C1 segment of cervical spinal cord (tissue), 14 donors: ENCODE results near the gene SYT8.
"Not testable (repeated sequence)": the region's sequence is repeated elsewhere in the genome, so short reads cannot be mapped to it uniquely, and the experiment has no call there.

Source experiments
- DNase-seq, 14 donors: peaks; one replicate each; lab custom pipeline; 2025; lab: John Stamatoyannopoulos, UW

The SYT8 gene, protein sequence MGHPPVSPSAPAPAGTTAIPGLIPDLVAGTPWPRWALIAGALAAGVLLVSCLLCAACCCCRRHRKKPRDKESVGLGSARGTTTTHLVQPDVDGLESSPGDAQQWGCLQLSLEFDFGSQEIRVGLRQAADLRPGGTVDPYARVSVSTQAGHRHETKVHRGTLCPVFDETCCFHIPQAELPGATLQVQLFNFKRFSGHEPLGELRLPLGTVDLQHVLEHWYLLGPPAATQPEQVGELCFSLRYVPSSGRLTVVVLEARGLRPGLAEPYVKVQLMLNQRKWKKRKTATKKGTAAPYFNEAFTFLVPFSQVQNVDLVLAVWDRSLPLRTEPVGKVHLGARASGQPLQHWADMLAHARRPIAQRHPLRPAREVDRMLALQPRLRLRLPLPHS

DNA sequence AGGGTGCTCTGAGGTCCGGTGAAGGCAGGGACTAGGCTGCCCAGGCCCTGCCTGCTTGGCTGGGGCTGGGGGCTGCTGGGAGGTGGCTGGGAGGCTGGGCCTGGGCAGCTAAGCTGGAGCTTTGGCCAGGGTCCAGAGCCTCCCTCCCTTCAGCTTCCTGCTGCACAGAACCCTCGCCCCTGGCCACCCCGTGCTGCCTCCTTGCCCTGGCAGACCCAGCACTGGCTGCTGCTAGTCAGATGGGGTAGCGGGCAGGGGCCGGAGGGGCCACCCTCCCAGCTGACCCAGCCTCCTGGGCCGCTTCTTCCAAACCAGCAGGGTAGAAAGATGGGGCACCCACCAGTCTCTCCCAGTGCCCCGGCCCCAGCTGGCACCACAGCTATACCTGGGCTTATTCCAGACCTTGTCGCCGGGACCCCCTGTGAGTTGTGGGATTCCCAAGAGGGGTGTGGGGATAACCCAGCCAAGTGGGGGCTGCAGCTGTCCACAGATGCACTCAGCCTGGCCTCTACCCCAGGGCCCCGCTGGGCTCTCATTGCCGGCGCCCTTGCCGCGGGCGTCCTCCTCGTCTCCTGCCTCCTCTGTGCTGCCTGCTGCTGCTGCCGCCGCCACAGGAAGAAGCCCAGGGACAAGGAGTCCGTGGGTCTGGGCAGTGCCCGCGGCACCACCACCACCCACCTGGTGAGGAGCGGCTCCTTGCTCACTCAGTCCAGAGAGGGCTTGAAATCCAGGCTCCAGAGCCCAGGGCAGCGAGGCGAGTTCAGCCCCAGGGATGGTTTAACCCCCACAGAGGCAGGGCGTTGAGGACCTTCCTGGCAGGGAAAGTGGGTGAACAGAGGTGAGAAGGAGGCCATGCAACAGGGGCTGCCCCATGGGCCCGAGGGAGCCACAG is at the start of gene SYT8:
Gene SYT8, plus strand, starts transcription at position 212 of the 892 bp plus-strand sequence. Its CDS starts 116 bp downstream, at position 328.
- DNase-seq, result no peak

DNA sequence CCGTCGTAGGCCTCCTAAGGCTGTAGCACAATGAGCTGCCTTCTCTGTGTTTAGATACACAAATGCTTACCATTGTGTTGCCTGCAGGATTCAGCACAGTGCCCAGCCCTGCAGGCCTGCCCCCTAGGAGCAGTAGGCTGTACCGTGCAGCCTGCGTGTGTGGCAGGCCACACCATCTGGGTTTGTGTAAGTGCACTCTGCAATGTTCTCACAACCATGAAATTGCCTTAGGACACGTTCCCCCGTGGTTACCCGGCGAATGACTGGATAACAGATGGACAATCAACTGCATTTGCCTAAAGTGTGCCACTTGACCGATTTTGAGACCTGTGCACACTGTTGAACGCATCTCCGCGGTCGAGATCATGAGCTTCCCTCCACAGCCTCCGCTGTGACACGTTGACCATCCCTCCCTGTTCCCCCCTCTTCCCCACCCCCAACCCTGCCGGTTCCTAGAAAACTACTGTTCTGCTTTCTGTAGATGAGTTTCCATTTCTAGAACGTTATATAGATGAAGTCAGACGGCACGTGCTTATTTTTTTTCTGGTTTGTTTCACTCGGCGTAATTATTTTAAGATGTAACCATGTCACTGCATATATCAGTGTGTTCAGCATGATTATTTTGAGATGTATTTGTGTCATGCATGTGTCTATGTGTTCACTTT is 48.9 kb upstream of the SYT8 start:
- no peak for DNase-seq

DNA sequence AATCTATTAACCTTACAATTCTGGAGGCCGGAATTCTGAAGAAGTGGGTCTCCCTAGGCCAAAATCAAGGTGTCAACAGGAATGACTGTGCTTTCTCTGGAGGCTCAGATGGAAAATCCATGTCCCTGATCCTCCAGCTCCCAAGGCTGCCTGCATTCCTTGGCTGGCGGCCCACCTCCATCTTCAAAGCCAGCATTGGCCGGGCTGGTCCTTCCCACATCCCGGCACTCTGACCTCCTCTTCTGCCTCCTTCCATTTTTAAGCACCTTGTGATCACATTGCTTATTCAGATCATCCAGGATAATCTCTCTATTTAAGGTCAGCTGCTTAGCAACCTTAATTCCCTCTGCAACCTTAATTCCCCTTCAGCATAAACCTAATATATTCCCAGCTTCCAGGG is 48.3 kb upstream of the SYT8 start:
- no peak for DNase-seq

DNA sequence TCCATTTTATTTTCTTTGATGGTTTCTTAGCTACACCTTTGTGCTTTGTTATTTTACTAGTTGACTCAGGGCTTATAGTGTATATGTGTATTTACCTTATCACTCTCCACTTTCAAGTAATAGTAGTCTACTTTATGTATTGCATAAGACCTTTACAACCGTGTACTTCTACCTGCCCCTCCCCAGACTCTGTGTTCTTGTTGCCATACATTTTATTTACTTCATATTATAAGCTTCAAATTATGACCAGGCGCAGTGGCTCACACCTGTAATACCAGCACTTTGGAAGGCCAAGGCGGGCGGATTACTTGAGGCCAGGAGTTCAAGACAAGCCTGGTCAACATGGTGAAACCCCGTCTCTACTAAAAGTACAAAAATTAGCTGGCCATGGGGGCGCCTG is 42.9 kb upstream of the SYT8 start:
- DNase-seq, result no peak

DNA sequence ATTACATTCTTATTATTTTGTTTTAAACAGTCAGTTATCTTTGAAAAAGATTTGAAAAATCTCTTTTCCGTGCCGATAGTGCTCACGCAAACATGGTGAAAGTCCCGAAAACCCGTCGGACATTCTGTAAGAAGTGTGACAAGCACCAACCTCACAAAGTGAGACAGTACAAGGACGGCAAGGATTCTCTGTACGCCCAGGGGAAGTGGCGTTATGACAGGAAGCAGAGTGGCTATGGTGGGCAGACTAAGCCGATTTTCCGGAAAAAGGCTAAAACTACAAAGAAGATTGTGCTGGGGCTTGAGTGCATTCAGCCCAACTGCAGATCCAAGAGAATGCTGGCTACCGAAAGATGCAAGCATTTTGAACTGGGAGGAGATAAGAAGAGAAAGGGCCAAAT is 42.3 kb upstream of the SYT8 start:
- no peak for DNase-seq

DNA sequence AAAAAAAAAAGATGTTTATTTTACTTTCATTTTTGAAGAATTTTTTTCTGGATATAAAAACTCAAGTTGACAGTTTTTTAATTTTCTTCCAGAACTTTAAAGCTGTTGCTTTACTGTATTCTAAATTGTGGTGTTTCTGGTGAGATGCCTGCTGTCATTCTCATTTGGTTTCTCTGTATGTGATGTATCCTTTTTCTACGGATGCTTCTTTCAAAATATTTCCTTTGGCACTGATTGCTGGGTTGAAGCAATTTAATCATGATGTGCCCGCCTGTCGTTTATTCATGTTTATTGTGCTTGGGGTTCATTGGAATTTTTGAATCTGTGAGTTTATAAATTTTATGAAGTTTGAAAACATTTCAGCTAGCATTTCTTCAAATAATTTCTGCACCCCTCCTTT is 41.7 kb upstream of the SYT8 start:
- DNase-seq, result no peak

DNA sequence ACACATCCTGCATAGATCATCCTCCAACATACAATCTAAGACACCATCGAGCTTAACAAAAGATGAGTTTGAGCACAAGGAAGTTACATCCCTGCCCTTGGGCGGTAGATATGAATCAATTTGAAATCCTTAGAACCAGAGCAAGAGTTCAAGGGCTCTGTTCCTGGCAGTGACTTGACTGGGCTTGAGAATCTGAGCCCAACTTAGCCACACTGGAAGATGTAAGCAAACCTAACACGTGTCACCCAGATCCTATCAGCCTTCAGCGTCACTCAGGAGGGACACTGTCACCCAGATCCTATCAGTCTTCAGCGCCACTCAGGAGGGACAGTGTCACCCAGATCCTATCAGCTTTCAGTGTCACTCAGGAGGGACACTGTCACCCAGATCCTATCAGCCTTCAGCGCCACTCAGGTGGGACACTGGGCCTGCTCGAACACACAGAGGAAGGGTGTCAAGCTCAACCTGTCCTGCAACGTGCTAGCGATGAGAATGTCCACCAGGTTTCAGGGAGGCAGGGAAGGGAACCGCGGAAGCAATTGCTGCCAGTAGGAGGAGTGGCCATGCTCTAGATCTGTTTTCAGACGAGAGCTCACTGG is 38.3 kb upstream of the SYT8 start:
- no peak for DNase-seq

DNA sequence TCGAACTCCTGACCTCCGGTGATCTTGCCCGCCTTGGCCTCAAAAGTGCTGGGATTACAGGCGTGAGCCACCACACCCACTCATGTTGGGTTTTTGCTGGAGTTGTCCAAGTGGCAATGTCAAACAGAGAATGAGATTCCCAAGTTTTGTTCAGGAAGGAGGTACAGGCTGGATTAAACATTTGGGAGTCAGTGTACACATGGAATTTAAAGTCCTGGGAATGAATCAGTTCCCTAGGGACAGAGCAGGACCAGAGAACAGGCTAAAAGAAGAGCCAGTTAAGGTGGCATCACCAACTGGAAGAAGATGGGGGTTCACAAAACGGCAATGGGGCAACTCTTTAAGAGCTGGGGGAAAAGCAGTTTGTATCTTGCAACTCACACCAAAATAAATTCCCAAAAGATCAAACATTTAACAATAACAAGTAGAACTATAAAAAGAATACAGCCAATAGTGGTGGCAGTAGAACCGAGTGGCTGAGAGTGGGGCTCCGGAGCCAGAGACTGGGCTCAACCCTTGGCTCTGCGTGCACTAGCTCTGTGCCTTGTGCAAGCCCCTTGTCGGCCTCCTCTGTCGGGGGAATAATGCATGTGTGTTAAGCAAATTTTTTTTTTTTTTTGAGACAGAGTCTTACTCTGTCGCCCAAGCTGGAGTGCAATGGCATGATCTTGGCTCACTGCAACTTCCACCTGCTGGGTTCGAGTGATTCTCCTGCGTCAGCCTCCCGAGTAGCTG is 37.2 kb upstream of the SYT8 start:
- DNase-seq, result no peak

DNA sequence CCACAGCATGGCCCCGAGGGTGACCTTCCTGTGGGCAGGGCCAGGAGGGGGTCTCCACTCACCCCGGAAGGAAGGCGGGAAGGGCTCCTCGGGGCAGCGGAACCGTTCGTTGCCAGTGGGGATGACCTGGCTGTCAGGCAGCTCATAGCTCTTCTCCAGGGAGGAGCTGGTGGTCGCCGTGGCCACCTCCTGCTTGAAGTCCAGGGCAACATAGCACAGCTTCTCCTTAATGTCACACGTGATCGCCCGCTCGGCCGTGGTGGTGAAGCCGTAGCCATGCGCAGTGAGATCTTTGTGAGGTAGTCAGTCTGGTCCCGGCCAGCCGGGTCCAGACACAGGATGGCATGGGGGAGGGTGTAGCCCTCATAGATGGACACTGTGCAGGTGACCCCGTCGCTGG is 31.5 kb upstream of the SYT8 start:
- no peak for DNase-seq

DNA sequence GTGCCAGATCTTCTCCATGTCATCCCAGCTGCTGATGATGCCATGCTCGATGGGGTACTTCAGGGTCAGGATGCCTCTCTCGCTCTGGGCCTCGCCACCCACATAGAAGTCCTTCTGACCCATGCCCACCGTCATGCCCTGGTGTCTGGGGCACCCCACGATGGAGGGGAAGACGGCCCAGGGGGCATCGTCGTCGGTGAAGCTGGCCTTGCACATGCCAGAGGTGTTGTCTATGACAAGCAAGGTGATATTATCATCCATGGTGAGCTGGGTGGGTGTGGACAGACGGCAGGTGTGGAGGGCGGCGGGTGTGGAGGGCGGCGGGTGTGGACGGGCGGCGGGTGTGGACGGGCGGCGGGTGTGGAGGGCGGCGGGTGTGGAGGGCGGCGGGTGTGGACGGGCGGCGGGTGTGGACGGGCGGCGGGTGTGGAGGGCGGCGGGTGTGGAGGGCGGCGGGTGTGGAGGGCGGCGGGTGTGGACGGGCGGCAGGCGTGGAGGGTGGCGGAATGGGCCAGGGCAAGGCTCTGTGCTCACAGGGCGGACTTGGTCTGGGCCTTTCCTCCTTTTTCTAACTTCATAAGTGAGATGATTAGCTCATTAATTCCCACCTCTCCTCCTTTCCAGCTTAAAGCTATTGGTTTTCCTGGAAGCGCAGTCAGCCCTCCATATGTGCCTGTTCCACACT is 30.8 kb upstream of the SYT8 start:
- not testable (repeated sequence) for DNase-seq

DNA sequence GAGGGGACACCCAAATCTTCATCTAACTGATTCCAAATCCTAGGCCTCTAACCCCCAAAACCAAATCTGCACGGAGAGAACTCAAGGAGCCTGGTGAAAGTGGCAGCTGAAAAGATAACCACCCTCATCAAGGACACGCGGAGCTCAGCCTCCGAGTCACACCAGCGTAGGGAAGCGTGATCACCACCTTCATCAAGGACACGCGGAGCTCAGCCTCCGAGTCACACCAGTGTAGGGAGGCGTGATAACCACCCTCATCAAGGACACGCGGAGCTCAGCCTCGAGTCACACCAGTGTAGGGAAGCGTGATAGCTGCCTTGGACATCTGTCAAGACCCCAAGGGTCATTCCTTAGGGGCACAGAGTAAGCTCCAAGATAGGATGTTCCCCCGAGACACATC is 29.3 kb upstream of the SYT8 start:
- no peak for DNase-seq

DNA sequence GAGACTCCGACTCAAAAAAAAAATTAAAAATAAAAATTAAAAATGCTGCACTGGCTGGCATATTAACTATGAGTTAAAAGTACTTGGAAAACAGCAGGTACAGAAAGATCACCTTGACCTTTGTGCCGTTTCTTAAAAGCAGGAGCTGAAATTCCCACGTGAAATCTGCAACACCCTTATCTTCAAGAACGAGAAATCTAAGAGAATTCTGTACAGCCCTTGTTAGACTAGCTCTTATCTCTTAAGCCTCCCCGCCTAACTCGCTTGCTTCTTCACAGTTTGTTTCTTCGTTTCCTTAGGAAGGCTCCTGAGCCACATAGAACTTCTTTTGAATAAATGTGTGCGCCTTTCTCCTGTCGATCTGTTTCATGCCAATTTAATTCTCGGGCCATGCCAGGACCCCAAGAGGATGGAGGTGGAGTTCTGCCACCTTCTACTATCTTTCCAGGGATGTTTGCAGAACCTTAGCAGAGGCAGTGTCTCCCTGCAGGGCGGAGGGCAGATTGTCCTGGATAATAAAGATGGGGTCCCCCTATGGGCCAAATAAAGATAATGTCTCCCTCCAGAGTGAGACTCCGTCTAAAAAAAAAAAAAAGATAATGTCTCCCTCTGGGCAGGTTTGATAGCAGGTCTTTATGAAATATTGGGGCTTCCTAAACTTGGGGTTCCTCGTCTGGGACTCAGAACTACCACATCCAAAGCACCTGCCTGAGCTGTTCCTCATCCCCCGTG is 27.4 kb upstream of the SYT8 start:
- no peak for DNase-seq

DNA sequence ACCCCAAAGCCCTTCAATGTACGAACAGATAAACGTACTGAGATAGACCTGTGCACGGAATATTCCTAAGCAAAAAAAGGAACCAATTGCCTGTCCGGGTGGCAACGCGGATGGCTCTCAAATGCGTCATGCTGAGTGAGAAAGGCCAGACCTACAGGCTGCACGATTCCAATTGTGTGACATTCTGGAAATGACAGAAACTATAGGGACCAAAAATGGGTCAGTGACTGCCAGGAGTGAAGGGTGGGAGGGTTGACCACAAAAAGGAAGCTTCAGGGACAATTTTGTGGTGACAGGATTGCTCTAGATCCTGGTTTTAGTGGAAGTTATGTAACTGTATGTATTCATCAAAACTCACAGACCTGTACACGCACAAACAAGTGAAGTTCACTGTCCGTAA is 24.0 kb upstream of the SYT8 start:
- no peak for DNase-seq

DNA sequence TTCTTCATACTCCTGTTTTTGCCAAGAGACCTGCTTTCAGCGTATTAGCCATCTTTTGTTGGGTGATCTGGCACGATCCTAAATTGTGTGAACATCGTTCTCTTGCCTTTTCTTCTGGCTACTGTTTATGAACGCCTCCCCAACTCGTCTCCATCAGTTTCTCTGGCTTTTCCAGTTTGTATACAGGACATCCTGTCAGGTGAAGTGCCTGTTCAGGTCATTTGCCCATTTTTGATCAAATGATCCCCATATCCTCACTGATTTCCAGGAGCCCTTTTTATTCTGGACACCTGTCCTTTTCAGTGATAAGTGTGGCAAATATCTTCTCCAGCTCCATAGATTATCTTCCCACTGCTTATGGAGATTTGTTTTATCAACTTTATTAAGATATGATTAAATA is 22.5 kb upstream of the SYT8 start:
- DNase-seq, result no peak

DNA sequence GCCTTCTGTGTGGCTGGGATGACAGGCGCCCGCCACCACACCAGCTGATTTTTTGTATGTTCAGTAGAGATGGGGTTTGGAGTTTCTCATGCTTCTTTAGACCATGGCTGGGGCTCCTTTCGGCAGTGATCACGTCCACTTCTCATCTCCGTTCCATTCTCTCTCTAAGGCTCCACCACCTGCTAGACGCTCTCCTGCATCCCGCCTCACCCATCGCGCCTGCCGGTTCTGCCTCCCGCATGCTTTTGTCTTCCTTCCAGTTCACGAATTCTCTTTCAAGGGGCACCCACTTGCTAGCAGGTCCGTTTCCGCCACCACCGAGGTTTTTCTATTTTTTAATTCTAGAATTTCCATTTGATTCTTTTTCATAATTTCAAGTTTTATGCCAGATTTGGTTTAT is 22.0 kb upstream of the SYT8 start:
- no peak for DNase-seq

DNA sequence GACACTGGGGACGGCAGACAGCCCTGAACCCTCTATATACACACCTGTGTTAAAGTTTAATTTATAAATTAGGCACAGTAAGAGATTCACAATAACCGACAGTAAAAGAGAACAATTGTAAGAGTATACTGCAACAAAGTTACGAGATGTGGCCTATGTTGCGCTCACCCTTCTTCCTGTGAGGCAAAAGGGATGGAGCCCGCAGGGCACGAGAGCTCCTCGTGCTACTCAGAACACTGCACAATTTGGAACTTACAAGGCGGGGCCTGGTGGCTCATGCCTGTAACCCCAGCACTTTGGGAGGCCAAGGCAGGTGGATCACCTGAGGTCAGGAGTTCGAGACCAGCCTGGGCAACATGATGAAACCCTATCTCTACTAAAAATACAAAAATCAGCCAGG is 21.4 kb upstream of the SYT8 start:
- not testable (repeated sequence) for DNase-seq

DNA sequence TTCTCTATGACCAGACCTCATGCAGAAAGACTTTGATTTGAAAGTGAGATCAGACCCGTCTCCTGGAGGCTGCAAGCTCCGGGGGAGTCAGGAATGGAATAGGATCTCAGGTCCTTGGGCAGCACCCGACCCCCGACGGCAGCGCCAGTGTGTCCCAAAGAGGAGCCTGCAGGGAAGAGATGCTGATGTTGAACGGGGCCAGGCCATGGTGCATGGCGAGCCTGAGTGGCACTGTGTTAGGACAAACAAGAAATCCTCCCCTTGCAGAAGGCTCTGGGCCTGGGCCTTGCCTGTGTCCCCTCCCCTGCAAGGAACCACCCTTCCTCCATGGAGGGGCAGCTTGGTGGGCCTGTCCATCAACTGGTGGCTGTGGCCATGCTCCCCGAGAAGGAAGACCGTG is 20.1 kb upstream of the SYT8 start:
- no peak for DNase-seq

DNA sequence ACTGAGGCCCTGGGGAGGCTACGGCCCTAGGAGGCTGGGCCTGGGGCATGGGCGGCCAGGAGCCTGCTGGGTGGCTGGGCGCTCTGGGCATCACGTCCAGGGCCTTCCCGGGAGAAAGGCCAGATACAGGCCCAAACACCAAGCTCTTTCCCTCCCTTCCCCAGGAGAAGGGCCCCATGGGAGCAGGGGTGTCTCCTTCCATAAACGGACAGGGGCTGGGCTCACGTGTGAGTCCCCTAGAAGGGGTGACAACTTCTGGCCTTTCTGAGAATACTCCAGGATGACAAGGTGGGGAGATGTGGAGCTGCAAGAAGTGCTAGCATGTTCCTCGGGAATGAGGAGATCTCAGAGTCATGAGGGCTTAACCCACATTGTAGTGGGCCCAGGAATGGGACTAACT is 19.5 kb upstream of the SYT8 start:
- DNase-seq, result no peak

DNA sequence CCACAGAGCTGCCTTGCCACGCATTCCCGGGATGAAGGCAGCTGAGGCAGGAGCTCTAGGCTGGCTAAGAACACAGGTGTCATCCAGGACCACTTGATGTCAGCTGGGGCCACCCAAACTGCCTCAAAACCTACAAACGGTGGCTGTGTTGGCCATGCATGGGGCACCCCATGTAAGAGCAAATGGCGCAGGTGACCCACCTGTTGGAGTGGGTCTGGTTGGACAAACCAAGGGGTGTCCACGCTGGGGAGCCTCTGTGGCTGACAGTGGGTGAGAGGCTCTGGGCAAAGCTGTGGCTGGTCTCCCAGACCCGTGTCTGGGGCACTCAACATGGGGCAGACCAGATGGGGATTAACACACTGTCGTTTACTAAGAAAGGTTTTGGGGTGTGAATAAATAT is 19.0 kb upstream of the SYT8 start:
- no peak for DNase-seq

DNA sequence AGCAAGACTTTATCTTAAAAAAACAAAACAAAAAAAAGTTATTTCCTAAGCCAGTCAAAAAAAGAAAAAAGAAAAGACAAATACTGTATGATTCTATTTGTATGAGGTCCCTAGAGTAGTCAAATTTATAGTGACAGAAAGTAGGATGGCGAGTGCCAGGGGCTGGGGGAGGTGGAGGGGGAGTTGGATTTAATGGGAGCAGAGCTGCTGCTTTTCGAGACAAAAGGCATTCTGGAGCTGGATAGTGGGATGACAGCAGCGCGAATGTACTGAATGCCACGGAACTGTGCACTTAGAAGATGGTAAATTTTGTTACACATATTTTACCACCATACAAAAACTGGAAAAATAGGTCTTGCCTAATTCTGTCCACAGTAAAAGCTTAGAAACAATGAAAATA is 17.8 kb upstream of the SYT8 start:
- no peak for DNase-seq
